Measurements from ENCODE around the gene CCDC124.
"Not testable (repeated sequence)": the region's sequence is repeated elsewhere in the genome, so short reads cannot be mapped to it uniquely, and the experiment has no call there.

DNA sequence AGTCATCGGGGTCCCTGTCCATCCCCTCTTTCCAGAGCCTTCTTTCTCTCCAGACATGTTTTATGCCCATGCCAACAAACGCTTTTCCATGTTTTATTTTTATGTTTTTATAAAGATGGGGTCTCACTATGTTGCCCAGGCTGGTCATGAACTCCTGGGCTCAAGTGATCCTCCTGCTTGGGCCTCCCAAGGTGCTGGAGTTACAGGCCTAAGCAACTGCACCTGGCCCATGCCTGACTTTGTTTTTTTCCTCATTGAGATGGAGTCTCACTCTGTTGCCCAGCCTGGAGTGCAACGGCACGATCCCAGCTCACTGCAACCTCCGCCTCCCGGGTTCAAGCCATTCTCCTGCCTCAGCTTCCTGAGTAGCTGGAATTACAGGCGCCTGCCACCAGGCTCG is 53.8 kb downstream of the CCDC124 start:
- TF ChIP-seq, protein P1, sequence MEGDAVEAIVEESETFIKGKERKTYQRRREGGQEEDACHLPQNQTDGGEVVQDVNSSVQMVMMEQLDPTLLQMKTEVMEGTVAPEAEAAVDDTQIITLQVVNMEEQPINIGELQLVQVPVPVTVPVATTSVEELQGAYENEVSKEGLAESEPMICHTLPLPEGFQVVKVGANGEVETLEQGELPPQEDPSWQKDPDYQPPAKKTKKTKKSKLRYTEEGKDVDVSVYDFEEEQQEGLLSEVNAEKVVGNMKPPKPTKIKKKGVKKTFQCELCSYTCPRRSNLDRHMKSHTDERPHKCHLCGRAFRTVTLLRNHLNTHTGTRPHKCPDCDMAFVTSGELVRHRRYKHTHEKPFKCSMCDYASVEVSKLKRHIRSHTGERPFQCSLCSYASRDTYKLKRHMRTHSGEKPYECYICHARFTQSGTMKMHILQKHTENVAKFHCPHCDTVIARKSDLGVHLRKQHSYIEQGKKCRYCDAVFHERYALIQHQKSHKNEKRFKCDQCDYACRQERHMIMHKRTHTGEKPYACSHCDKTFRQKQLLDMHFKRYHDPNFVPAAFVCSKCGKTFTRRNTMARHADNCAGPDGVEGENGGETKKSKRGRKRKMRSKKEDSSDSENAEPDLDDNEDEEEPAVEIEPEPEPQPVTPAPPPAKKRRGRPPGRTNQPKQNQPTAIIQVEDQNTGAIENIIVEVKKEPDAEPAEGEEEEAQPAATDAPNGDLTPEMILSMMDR (IDR thresholded peaks at IDR 0.05; ENCODE audit: poor library complexity) = not testable (repeated sequence)
- TF ChIP-seq EZH2 (IDR thresholded peaks at IDR 0.05; ENCODE audit: borderline replicate concordance) = not testable (repeated sequence)
